ENCODE data around the gene H3-3A. TPM values are rescaled to one million over a fixed set of nuclear protein-coding genes. Genes with fewer than 3 reads are reported as not detected.

The H3-3A gene
- total and polyA plus RNA-seq, 2 donors (not counting 1 experiment from before 2014, with no cell fraction given), result 86.2 to 312 TPM

GRCh38 chr1:226041419-226041818 is 21.1 kb upstream of the H3-3A start:
- Histone ChIP-seq H3K27ac (ENCODE audit: insufficient read depth, low read length) (no peak overlapping the region), H3K79me2 (ENCODE audit: control insufficient read depth, insufficient read depth, low read length) (no peaks in the 10 kb centered on the region), H3K9ac (ENCODE audit: insufficient read depth, low read length) (no peak overlapping the region), H3K9me3 (ENCODE audit: control insufficient read depth, insufficient read depth, low read depth, low read length) (no peaks in the 10 kb centered on the region), H4K20me1 (ENCODE audit: control insufficient read depth, extremely low read depth, insufficient read depth, low read length) (no peaks in the 10 kb centered on the region), H3K36me3 (ENCODE audit: control insufficient read depth, insufficient read depth, low read length) (no peaks in the 10 kb centered on the region), H3K4me2 (ENCODE audit: extremely low read depth, insufficient read depth, low read length) (no peak overlapping the region), H3K4me3 (replicated peaks in 1 of 4; ENCODE audit: control extremely low read depth in 1 of 4, insufficient read depth in 1 of 4, low read depth in 3 of 4, low read length in 4 of 4) (no peak overlapping the region), H3K4me1 (ENCODE audit: control insufficient read depth, extremely low read depth, insufficient read depth, low read length) (peaks cover under 1% of the 10 kb centered on the region), H2AFZ (ENCODE audit: low read length) (no peak overlapping the region), H3K27me3 (ENCODE audit: control insufficient read depth, insufficient read depth, low read length) (peaks cover 11% of the 10 kb centered on the region)
- no peak for DNase-seq (ENCODE audit: low read depth in 2 of 2)
- TF ChIP-seq EZH2 (IDR thresholded peaks at IDR 0.05; ENCODE audit: low read length, missing control alignments) (no peak), CTCF (conservative IDR thresholded peaks at IDR 0.05 in 1 of 2, IDR thresholded peaks at IDR 0.05 in 1 of 2; ENCODE audit: low read depth in 1 of 2, low read length in 2 of 2) (no peak)

- Histone ChIP-seq H3K4me3 (replicated peaks in 1 of 4; ENCODE audit: control extremely low read depth in 1 of 4, insufficient read depth in 1 of 4, low read depth in 3 of 4, low read length in 4 of 4) (no peak overlapping the region), H3K4me2 (ENCODE audit: extremely low read depth, insufficient read depth, low read length) (no peak overlapping the region)
- DNase-seq (ENCODE audit: low read depth in 2 of 2), result peak in 1 of 2 donors; percentile 38
Measured at GRCh38 chr1:226044514-226045101, 17.9 kb upstream of the H3-3A start.

GRCh38 chr1:226046240-226046639 is 16.3 kb upstream of the H3-3A start:
- Histone ChIP-seq H3K4me3 (replicated peaks in 1 of 4; ENCODE audit: control extremely low read depth in 1 of 4, insufficient read depth in 1 of 4, low read depth in 3 of 4, low read length in 4 of 4) (no peak overlapping the region), H2AFZ (ENCODE audit: low read length) (no peak overlapping the region), H3K79me2 (ENCODE audit: control insufficient read depth, insufficient read depth, low read length) (no peaks in the 10 kb centered on the region), H3K27ac (ENCODE audit: insufficient read depth, low read length) (no peak overlapping the region), H3K36me3 (ENCODE audit: control insufficient read depth, insufficient read depth, low read length) (no peaks in the 10 kb centered on the region), H3K9ac (ENCODE audit: insufficient read depth, low read length) (no peak overlapping the region), H3K4me2 (ENCODE audit: extremely low read depth, insufficient read depth, low read length) (no peak overlapping the region), H3K27me3 (ENCODE audit: control insufficient read depth, insufficient read depth, low read length) (peaks cover 4% of the 10 kb centered on the region), H4K20me1 (ENCODE audit: control insufficient read depth, extremely low read depth, insufficient read depth, low read length) (no peaks in the 10 kb centered on the region), H3K9me3 (ENCODE audit: control insufficient read depth, insufficient read depth, low read depth, low read length) (no peaks in the 10 kb centered on the region), H3K4me1 (ENCODE audit: control insufficient read depth, extremely low read depth, insufficient read depth, low read length) (peaks cover 3% of the 10 kb centered on the region)
- peak; percentile 73 to 90 for DNase-seq (ENCODE audit: low read depth in 2 of 2)
- TF ChIP-seq CTCF (conservative IDR thresholded peaks at IDR 0.05 in 1 of 2, IDR thresholded peaks at IDR 0.05 in 1 of 2; ENCODE audit: low read depth in 1 of 2, low read length in 2 of 2) (no peak), EZH2 (IDR thresholded peaks at IDR 0.05; ENCODE audit: low read length, missing control alignments) (no peak)

More at GRCh38 chr1:226044514-226045101, 17.9 kb upstream of the H3-3A start:
- Histone ChIP-seq H3K79me2 (ENCODE audit: control insufficient read depth, insufficient read depth, low read length) (no peaks in the 10 kb centered on the region), H3K27ac (ENCODE audit: insufficient read depth, low read length) (no peak overlapping the region), H4K20me1 (ENCODE audit: control insufficient read depth, extremely low read depth, insufficient read depth, low read length) (no peaks in the 10 kb centered on the region), H2AFZ (ENCODE audit: low read length) (no peak overlapping the region), H3K27me3 (ENCODE audit: control insufficient read depth, insufficient read depth, low read length) (peaks cover 11% of the 10 kb centered on the region), H3K36me3 (ENCODE audit: control insufficient read depth, insufficient read depth, low read length) (no peaks in the 10 kb centered on the region), H3K9me3 (ENCODE audit: control insufficient read depth, insufficient read depth, low read depth, low read length) (no peaks in the 10 kb centered on the region), H3K4me1 (ENCODE audit: control insufficient read depth, extremely low read depth, insufficient read depth, low read length) (peaks cover 3% of the 10 kb centered on the region), H3K9ac (ENCODE audit: insufficient read depth, low read length) (no peak overlapping the region)
- TF ChIP-seq EZH2 (IDR thresholded peaks at IDR 0.05; ENCODE audit: low read length, missing control alignments) (no peak), CTCF (conservative IDR thresholded peaks at IDR 0.05 in 1 of 2, IDR thresholded peaks at IDR 0.05 in 1 of 2; ENCODE audit: low read depth in 1 of 2, low read length in 2 of 2) (no peak)
